HG03135 (cell line): ENCODE data around the gene RYR2.

ENCODE experiments used
- ATAC-seq: cut with Tn5 transposase; IDR thresholded peaks from one replicate; pipeline ENCODE4 v1.9.1; 2021; ENCODE audit warnings: mild to moderate bottlenecking, moderate library complexity; ENCODE audit not compliant: unreplicated experiment

The RYR2 gene

DNA sequence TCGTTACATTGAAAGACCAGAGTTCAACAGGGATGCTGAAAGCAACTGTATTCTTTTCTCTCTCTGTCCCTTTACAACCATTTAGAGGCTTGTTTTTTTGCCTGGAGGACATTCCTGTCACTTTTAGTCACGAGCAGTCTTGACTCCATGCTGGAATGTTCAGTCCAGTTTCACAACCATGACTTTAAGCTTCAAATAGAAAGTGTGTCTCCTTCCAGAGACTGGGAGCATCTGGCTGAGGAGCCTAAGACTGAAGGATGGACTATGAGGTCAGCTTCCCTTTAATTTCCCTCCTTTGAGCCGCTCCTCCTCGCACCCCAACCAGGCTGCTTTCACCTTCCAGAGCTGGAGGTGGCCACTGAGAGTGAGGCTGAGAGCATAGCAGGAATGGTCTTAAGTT, 10.5 kb upstream of the RYR2 start:
- ATAC-seq, result no peak

DNA sequence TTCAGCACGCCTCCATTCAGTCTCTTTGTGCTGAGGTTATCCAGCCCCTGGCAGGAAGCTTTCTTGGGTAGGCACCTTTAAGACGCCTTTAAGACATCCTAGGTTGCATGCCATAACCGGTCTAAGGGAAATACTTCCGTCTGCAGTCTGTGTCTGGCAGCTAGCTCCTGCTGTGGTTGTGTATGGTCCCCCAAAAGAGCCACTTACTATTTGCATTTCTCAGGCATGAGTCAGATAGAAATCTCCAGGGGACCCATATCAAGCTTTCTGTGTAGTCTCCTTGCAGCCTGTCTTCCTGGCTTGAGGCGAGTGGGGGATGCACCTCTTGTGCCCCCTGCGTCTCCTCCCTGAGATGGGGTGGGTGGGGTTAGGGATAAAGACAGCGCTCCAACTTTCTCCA, 10.0 kb upstream of the RYR2 start:
- ATAC-seq, result peak; percentile 64

DNA sequence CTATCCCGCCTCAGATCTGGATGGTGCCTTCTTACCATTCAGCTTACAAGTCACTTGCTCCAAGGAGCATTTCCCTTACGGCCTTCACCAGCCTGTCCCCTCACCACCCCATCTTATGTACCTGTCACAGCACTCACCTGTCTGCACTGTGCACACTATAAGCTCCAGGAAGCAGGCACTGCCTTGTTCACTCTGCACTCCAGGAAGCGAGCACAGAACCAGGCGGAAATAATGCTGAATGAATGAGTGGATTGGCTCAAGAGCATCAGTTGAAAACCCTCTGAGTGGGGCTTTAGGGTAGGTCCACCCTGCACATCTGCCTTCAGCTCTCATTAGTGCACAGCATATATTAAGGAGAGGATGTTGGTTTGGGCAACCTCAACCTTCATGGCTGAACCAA, 8.9 kb upstream of the RYR2 start:
- ATAC-seq, result no peak

DNA sequence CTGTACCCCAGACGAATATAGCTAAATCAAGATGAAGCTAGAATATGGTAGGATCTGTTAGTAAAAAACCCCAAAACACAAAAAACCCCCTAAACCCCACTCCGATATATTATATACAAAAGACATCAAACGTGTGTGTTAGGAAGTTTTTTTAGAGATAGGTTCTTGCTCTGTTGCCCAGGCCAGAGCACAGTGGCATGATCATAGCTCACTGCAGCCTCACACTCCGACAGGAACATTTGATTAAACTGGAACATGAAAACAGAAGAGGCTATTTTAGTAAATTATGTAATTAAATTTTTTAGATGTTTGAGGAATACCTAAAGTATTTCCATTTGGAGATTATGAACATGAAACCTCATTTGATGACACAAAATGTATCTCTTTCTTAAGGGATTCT, 8.2 kb upstream of the RYR2 start:
- no peak for ATAC-seq

DNA sequence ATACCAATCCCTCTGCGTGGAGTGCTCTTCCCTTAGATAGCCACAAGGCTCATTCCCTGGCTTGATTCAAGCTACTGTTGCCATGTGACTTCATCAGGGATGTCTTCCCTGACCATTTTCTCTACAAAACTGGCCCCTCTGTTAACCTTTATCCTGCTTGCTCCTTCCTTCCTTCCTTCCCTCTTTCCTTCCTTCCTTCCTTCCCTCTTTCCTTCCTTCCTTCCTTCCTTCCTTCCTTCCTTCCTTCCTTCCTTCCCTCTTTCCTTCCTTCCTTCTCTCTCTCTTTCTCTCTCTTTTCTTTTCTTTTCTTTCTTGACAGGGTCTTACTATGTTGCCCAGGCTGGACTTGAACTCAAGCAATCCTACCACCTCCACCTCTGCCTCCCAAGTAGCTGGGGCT, 6.2 kb upstream of the RYR2 start:
- ATAC-seq, result no peak

DNA sequence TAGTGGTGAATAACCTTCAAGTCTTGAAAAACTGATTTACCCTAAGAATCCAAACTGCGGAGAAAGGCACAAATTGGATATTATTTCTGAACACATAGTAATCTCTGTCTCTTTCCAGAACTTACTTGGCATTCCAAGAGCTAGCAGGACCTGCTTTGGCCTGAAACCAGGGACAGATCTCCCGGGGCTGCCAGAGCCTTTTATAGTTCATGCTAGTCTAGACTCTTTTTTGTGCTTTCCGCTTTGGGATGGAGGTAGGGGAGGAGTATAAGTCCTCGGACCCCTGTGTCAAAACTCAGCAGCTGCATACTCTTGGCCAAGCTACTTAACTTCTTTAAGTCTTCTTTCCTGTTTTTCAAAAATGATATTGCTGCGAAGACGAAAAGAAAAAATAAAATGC, 3.8 kb upstream of the RYR2 start:
- no peak for ATAC-seq

DNA sequence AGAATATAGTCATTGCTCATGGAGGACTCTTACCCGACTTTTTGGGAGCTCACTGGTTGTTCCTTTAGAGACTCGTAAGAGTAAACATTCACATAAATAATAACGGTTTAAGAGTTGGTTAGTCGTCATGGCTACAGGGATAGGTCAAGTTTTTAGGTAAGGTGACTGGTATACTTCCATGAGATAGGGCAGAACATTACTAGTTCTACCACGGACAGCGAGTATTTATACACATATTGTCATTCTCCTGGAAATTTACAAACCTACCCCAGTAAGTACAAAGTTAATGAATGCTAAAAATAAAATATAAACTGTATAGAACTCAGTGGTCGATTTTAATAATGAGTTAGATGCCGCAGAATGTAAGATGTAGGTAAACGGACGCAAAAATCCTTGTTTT, 1.2 kb upstream of the RYR2 start:
- ATAC-seq, result no peak

DNA sequence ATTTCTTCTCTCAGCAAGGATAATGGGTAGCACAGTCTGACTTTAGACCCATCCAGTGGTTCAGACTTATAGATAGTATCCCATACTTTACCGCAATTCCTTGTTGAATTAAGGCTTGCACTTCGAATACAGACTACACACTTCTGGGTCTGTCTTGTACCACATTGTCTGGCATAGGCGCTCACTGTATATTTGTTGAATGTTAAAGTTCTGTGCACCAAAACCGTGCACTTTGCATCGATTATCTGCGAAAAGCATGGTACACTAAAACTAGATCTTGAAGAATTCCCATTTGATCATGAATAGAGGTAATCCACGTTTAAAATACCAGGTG, 556 bp upstream of the RYR2 start:
- ATAC-seq, result no peak

DNA sequence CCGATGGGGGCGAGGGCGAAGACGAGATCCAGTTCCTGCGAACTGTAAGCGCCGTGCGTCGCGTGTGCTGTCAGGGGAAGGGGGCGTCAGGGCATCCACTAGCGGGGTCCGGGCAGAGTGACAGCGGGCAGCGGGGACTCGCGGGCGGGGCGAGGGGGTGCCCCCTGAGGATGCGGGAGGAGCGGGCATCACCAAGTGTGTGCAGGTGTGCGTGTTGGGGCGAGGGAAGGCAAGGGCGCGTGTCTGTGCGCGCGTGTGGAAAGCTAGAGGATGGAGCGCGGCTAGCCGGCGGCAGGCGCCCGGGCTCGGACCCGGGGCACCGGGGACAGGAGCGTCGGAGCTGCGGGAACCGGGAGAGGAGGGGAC, 525 bp downstream of the RYR2 start:
- ATAC-seq, result no peak

DNA sequence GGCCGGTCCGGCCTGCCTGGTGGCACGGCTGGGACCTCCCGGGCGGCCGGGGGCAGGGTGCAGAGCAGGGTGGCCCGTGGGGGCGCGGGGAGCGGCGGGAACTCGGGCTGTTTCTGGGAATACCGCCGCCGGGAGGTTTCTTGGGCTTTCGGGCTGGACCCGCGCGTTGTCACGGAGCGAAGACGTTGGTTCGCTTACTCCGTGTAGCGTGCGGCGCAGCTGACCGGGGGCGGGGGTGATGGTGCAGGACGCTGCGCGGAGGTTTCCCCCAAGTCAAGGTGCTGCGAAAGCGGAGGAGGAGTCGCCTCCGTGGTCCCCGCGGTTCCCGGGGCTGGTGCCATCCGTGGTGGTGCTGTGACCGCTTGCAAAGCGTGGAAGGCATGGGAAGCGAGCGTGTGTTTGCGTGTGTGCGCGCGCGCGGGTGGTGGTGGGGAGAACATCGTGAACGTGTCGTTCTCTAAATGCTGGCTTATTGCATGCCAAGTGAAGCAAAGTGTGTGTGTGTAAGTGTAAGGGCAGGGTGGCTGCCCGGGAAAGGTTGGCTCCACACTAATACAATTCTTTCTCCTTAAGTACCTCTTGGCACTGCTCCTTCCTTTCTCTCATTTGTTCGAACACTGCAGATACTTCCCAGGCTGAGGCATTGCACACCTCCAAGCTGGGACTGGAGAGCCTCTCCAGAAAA, 1.1 kb downstream of the RYR2 start:
- no peak for ATAC-seq

DNA sequence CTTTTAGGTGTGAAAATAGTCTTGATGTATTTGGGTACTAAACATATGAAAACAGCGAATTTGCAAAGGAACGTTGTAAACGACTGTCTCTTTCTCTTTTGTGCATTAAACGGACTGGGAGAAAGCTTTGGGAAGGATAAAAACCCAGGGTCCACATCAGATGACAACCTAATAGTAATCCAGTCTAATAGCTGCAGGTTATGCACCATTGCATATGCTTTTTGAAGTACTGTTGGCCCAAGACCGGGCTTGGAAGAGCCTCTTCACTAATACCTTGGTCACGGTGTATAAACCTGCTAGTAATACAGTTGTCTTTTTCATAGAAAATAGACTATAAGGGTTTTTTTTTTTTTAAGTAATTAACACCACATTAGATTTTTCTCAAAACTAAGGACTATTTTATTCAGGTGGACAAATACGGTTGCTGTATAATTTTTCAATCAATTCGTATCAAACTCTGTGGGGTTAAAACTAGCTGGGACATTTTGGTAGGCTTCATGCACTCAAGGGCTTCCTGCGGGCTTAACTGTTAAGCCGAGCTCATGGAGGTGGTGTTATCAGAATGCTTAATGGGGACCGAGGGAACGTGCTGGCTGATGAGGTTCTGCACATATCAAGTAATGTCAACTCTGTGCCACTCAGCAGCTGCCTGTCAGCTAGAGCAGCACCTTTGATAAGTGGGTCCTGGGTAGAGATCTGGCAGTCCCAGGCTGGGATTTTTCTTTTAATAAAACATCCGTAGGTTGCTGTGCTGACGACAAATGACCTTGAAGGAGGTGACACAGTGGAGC, 2.1 kb downstream of the RYR2 start:
- no peak for ATAC-seq

DNA sequence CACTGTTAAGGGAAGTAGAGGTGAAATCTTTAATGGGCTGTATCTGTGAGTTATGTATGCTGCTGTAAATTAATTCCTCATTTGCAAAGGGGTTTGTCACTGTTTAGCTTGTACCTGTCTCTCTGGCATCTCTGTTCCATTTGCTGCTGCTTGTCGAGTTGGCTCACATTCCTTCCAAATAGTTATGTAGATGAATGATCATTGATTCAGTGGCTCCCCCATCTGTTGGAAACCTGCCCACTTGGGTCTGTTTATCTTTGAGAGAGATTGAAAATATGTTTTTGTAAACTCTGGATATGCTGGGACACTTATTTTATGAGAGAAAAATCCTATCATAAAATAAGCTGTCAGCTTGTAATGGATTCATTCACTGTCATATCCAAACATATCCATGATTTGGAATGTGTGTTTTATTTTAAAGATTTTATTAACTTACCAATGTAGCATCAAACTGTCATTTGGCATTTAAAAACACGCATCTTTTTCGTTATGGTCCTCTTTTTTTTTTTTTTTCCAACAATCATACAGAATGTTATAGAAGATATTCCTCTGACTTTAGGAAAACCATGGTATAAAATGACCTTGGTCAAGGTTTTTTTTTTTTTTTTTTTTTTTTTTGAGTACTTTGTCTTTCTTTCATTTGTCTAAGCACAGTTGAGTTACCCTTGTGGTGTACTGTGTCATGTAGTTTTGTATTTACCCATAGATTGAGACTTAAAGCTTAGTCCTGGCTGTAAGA, 3.5 kb downstream of the RYR2 start:
- no peak for ATAC-seq

DNA sequence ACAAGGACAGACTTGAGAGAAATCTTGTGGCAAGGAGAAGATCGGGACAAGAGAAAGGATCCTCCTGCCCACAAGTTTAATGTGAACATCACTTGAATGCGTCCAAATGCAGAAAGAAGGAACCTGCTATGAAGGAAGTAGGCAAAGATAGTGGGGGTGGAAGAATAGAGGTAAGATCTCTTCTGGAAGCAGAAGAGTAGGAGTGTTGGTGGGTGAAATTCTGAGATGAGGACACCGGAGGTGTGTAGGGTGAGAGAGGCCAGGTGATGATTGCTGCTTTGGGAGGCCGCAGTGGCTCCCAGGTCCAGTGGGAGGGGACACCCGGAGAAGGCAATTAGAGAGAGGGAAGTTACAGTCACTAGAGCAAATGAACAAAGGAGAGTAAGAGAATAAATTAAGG, 6.8 kb downstream of the RYR2 start:
- no peak for ATAC-seq

DNA sequence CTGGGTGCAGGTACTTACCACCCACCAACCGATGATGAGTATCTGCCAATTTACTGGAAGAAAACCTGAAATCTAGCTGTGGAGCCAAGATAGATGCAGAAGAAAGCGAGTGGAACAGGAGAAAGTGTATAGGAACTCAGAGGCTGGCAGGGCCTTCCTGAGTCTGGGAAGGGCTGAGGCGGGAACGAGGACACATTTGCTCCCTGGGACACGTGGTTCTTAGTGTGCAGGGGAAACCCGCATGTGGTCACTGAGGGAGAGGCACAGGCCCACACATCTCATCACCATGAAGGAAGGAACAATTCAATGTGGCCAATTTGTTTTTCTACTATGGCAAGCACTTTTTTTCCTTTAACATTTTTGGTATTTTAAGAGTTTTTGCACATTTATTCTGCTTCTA, 8.2 kb downstream of the RYR2 start:
- ATAC-seq, result no peak

DNA sequence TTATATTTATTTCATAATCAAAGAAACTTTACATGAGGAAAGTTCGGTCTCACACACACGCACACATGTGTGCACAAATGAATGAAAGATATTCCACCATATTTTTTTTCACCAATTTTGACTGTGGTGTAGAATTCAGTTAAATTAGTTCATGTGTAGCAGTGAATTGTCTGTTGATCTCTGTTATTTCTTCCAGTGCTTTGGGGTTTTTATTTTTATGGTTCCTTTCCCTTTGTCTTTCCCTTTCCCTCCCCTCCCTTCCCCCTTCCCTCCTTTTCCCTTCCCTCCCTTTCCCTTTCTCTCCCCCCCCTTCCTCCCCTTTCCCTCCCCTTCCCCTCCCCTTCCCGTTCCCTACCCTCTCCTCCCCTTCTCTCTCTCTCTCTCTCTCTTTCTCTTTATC, 8.9 kb downstream of the RYR2 start:
- ATAC-seq, result no peak

DNA sequence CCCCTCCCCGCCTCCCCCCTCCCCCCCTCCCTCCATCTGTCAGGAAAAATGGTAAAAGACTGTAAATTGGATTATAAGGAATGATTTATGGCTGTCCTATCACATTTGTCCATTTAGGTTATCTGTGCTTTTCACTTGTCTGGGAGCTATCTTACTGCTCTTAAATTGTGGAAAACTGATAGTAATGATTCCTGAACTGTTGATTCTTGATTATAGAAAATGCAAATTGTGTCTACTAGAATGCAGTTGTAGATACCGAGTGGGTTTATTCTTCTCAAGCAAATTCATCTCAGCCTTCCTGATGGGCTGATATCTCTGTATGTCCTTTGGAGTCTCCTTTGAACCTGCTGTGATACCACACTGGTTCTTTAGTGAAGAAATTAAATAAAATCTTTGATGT, 12.3 kb downstream of the RYR2 start:
- ATAC-seq, result no peak

DNA sequence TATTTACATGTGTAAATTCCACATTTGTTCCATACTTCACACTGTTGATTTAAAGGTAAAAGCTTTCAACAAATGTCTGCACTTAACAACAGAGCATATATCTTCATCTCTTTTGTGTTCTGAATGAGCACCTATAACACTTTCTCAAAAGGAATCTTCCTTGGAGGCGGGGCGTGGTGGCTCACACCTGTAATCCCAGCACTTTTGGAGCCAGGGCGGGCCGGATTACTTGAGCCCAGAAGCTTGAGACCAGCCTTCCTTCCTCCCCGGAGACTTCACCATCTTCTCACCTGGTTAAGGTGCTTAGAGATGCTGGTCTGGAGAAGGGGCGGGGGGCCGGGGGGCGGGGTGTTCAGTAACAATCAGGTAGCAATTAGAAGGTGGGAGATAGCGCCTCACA, 16.5 kb downstream of the RYR2 start:
- ATAC-seq, result no peak

DNA sequence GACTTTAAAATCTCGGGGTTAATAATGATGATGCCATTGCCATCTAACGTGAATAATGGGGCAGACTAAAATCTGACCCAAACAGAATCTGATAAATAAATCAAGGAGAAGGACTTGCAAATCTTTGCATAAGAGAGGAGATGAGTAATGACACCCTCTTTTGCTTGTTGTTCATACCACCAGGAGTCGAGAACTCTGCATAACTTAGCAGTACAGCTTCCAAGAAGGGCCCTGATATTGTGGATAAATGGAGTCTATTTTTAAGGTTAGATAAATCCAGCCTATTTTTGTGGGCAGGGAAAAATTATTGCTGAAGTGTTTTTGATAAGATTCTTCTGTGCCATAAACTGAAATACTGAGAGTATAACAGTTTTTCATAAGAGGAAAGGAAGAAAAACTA, 17.3 kb downstream of the RYR2 start:
- no peak for ATAC-seq

DNA sequence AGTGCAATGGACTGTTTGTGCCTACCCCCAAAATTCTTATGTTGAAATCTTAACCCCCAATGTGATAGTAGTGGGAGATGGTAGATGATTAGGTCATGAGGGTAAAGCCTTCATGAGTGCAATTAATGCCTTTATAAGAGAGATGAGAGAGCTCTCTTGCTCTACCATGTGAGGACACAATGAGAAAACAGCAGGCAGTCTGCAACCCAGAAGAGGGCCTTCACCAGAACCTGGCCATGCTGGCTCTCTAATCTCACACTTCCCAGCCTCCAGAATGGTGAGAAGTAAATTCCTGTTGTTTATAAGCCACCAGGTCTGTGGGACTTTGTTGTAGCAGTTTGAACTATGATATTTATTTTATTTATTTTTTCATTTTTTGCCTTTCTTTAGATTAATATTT, 21.0 kb downstream of the RYR2 start:
- ATAC-seq, result no peak

DNA sequence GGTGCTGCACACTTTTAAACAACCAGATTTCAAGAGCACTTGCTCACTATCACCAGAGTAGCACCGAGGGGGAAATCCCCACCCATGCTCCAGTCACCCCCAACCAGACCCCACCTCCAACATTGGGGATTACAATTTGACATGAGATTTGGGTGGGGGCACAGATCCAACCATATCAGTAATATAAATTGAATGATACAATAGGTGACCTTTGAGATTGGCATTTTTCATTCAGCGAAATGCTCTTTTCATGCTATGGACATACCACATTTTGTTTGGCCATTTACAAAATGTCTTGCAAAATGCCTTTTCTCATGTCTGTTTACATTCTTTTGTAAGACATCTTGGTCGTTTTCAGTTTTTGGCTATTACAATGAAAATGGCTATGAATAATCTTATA, 23.9 kb downstream of the RYR2 start:
- no peak for ATAC-seq

DNA sequence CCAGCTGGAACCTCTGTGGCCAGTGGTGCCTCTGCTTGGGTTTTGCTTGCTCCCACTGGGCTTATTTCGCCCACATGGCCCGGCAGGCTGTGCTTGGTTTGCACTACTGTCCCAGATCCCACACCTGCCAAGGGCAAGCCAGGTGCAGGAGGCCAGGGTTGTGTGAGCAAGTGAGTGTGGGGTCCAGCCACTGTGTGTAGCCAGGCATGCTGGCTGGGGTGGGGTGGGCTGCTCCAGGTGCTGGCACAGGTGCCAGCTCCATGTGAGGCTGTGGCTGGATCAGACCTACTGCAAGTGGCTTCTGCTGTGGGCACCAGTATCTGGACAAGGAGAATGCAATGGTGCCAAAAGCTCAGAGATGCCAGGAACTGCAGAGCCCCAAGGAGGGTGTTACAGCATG, 28.5 kb downstream of the RYR2 start:
- ATAC-seq, result no peak

DNA sequence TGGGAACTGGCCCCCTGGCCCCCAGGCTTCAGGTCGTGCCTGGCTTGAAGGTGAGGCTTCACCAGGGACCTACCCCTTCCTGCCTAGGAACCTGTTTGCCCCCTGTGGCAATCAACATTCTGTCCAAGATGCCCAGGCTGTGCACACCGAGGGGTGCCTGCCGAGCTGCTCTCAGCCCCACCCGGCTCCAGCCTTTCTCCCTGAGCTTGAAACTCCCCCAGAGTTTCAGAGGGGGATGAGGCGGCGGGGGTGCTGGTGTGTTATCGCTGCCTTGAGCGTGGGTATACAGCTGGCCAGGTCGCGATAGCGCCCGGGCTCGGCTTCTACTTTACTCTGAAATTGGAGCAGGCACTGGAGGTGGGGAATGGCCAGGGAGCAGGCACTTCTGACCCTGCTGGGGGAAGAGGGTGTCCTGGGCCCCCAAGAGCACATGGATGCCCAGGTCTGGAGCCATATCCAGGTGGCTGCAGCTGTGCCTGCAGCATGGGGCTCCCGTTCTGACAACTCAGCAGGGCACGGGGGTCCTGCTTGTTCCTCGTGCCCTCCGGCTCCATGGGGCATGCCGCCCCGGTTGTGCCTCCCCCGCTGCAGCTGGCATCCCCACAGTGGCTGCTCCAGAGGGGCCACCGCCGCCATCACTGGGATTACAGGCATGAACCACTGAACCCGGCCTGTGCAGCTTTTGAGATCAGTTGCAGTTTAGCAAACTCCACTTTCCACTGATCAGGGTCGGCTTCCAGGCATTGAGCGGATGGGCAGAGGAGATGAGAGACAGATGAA, 29.8 kb downstream of the RYR2 start:
- ATAC-seq, result no peak
